H7 (cell line): Measurements from ENCODE around the gene CYP19A1. TPM values are rescaled to one million over a fixed set of nuclear protein-coding genes. Genes with fewer than 3 reads are reported as not detected.

Experiments
- DNase-seq: peaks from one replicate; pipeline ENCODE4 v3.0.0; 2012
- H3K27me3 ChIP-seq: 2 replicates; pipeline ENCODE4 v1.6.0; 2011; ENCODE audit warnings: mild to moderate bottlenecking, low read length; ENCODE audit not compliant: control insufficient read depth, insufficient read depth
- H3K36me3 ChIP-seq: replicated peaks from 2 replicates; pipeline ENCODE4 v1.5.1; 2011; ENCODE audit warnings: low read length; ENCODE audit not compliant: control insufficient read depth, insufficient read depth
- H3K4me3 ChIP-seq: 2 replicates; pipeline ENCODE4 v1.5.1; 2011; ENCODE audit warnings: low read depth, mild to moderate bottlenecking, control low read depth, low read length, moderate library complexity; ENCODE audit not compliant: insufficient read depth
- total RNA-seq: library from RNA; depleted of rRNA; stranded (reverse); fragments of >200 nt; shearing (Covaris generic); gene quantifications from 2 replicates; pipeline ENCODE4 v1.2.3, GENCODE V29; 2014

Gene CYP19A1
- total RNA-seq, 1 experiment from 2014 or later: not detected

- Histone ChIP-seq H3K27me3 (no peaks in the 10 kb centered on the region), H3K4me3 (no peak overlapping the region), H3K36me3 (no peaks in the 10 kb centered on the region)
- DNase-seq: no peak
Measured at GRCh38 chr15:51368751-51369450, 30.5 kb upstream of the CYP19A1 start.

DNA sequence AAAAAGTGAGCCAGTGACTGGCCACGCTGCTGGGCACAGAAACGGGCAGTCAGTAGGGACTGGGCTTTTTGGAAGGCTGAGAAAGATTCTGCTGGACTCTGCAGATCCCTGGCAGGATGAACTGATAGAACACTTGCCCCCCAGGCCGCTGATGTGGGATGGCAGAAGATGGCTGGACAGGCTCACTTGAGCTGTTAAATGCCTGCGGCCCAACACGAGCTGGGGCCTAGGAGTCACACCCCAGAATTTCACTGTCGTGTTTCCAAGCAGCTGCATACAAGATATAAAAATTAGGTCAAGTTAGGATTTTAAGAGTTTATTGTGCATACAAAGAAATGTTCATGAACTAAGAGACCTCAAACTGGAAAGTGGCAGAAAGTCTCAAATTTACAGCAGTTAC lies 29.9 kb upstream of the CYP19A1 start:
- no peak for DNase-seq
- H3K4me3 ChIP-seq: no peak overlapping the region
- no peaks in the 10 kb centered on the region for H3K36me3 ChIP-seq
- no peaks in the 10 kb centered on the region for H3K27me3 ChIP-seq

DNA sequence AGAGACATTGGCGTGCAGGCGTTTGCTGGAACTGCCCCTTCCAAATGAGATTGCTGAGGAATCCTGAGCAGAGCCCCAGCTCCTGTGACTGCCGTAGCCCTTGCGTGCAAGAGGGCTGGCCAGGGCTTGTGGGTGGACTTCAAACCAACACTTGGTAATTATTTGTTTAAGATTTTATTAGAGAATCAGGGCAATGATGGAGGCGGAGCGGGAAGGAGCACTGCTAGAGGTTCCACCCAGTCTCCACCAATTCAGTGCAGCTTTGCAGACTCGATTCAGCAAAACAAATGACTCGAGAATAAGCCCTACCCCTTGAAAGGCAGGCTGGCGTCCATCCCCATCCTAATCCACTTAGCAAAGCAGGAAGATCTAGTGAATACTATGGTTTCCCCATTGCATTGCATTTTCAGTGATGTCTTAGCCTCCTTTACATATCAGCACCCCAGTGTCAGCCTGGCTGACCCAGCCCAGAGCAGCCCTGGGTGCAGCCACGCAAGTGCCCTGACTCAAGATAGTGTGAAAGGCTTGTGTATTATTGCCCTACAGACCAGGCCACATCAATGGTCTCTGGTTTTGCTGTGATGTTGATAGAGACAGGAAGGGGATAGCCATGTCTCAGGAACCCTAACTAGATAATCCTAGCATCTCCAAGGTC lies 29.1 kb upstream of the CYP19A1 start:
- no peaks in the 10 kb centered on the region for H3K27me3 ChIP-seq
- H3K36me3 ChIP-seq: no peaks in the 10 kb centered on the region
- no peak overlapping the region for H3K4me3 ChIP-seq
- no peak for DNase-seq

- Histone ChIP-seq H3K36me3 (no peaks in the 10 kb centered on the region), H3K4me3 (no peak overlapping the region), H3K27me3 (no peaks in the 10 kb centered on the region)
- DNase-seq: no peak
Measured at GRCh38 chr15:51366920-51367319, 28.5 kb upstream of the CYP19A1 start.

DNA sequence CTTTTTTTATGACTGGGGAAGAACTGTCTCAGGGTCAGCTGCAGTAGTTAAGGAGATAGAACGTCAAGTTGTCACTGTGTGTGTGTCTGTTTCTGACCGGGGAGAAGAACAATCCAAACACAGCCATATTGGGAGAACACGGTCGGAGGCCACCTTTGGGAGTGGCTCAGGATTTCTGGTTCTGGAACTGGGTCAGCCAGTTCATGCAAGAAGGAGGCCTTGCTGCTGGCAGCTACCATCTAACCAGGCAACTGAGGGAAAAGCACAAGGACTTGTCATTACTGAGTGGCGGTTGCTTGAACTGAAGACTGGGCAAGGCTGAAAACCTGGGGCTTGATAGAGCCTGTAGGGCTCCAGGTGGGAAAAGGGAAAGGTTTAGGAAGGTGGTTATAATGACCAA lies 27.7 kb upstream of the CYP19A1 start:
- DNase-seq: no peak
- no peaks in the 10 kb centered on the region for H3K27me3 ChIP-seq
- H3K4me3 ChIP-seq: no peak overlapping the region
- H3K36me3 ChIP-seq: no peaks in the 10 kb centered on the region

DNA sequence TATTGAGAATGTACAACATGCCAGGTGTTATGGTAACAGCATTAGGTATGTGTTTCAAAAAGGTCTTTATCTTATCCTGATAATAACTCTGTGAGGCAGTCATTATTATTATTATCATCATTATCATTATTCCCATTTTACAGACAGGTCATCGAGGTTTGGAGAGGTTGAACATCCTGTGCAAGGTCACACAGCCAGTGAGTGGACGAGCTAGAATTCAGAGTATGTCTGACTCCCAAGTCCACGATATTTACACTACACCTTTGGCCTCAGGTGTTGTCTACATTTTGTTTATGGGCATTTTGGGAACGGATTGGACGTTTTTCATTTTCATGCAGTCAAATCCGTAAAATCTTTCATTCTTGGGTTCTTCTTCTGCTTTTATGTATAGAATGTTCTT lies 27.0 kb upstream of the CYP19A1 start:
- H3K27me3 ChIP-seq: no peaks in the 10 kb centered on the region
- DNase-seq: no peak
- H3K36me3 ChIP-seq: no peaks in the 10 kb centered on the region
- no peak overlapping the region for H3K4me3 ChIP-seq

DNA sequence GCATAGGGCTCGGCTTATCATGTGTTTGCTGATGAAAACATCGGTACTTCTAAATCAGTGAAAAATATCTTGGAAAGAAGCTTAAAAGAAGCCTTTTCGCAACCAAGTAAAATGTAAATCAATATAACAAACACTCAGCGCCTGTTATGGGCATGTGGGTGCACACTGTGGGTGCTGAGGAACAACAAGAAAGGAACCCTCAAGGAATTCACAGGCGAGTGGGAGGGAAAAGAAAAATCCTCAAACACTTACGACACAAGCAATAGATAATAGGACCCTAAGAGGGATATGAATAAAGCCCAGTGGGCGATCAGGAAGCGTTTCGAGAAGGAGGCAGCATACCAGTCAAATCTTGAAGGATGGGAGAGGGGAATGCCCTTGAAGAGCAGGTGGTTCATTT lies 25.0 kb upstream of the CYP19A1 start:
- H3K36me3 ChIP-seq: no peaks in the 10 kb centered on the region
- DNase-seq: peak; percentile 41
- H3K27me3 ChIP-seq: no peaks in the 10 kb centered on the region
- no peak overlapping the region for H3K4me3 ChIP-seq

- no peak for DNase-seq
- Histone ChIP-seq H3K4me3 (no peak overlapping the region), H3K27me3 (no peaks in the 10 kb centered on the region), H3K36me3 (no peaks in the 10 kb centered on the region)
Measured at GRCh38 chr15:51359981-51360380, 21.6 kb upstream of the CYP19A1 start.

GRCh38 chr15:51356983-51357382 lies 18.6 kb upstream of the CYP19A1 start:
- H3K36me3 ChIP-seq: no peaks in the 10 kb centered on the region
- no peaks in the 10 kb centered on the region for H3K27me3 ChIP-seq
- H3K4me3 ChIP-seq: no peak overlapping the region
- DNase-seq: no peak

DNA sequence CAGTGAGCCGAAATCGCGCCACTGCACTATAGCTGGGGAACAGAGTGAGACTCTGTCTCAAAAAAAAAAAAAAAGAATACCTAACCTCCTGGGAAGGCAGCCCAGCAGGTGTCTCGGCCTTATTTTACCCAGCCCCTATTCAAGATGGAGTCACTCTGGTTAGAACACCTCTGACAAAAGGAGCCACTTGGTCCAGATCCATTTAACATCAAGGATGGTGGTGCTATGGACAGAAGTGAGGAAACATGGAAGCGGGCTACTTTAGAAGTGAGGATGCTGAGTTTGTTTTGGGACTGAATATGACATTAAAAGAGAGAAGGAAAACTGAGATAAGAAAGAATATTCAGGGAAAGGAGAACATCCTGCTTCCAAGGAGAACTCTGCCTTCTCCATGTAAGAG lies 17.8 kb upstream of the CYP19A1 start:
- H3K4me3 ChIP-seq: no peak overlapping the region
- no peaks in the 10 kb centered on the region for H3K27me3 ChIP-seq
- DNase-seq: no peak
- no peaks in the 10 kb centered on the region for H3K36me3 ChIP-seq

DNA sequence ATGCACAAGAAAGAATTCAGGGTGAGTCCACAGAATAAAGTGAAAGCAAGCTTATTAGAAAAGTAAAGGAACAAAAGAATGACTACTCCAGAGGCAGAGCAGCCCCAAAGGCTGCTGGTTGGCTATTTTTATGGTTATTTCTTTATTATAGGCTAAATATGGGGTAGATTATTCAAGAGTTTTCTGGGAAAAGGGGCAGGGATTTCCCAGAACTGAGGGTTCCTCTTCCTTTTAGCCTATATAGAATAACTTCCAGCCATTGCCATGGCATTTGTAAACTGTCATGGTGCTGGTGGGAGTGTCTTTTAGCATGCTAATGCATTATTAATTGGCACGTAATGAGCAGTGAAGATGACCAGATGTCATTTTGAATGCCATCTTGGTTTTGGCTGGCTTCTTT lies 16.7 kb upstream of the CYP19A1 start:
- DNase-seq: no peak
- no peaks in the 10 kb centered on the region for H3K36me3 ChIP-seq
- H3K4me3 ChIP-seq: no peak overlapping the region
- H3K27me3 ChIP-seq: no peaks in the 10 kb centered on the region

DNA sequence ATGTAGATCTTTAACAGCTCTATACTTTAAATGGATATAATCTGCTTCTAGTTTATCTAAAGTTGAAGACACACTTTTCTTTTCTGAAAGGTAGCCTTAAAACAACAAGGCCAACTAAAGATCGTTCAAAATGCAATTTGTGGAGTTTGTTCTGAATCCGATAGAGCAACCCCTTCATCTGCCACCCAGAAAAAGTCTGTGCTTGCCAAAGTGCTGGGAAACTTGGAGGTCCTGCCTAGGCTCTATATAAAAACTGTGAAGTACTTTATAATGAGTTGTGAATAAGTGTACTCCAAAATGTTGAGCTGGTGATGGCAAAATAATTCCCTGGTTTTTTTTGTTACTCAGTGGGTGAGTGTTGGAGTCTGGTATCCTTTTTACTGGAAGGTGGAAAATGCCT lies 15.6 kb upstream of the CYP19A1 start:
- Histone ChIP-seq H3K36me3 (no peaks in the 10 kb centered on the region), H3K27me3 (no peaks in the 10 kb centered on the region), H3K4me3 (no peak overlapping the region)
- no peak for DNase-seq

DNA sequence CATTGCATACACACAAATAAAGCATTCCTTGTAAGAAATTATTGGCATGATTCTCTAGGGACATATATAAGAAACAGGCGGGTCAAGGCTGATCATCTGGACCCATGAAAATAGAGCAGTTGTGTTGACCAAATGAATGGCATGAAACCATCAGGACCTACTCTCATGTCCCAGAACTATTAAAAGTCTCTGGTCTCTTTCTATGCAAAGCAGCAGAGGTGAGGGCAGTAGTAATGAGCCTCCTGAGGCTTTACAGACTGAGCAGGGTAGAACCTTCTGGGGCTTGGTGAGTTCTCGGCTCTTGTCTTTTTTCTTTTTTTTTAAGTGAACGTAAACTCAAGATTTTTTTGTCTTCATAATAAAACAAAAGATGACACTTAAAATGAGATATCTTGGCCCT lies 12.3 kb upstream of the CYP19A1 start:
- Histone ChIP-seq H3K4me3 (no peak overlapping the region), H3K27me3 (no peaks in the 10 kb centered on the region), H3K36me3 (no peaks in the 10 kb centered on the region)
- DNase-seq: no peak

DNA sequence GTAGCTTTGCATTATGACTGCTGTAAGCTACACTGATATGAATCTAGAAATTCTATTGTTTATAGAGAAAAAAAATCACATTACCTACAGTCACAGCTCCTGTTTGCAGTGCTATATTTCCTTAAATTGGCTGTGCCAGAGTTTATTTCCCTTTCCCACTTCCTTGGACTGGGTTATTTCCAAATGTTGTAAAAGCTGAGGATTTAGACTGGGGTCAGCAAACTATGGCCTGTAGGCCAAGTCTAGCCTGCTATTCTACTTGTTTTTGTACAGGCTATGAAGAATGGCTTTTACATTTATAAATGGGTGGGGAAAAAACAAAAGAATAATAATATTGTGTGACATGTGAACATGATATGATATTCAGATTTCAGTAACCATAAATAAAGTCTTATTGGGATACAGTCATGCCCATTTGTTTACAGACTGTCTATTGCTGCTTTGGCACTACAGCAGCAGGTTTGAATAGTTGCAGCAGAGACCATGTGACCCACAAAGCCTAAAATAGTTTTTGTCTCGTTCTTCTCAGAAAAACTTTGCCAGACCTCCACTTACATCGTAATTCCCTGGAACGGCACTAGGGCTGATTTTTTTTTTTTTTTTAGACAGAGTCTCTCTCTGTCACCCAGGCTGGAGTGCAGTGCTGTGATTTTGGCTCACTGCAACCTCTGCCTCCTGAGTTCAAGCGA lies 10.9 kb upstream of the CYP19A1 start:
- Histone ChIP-seq H3K36me3 (no peaks in the 10 kb centered on the region), H3K4me3 (no peak overlapping the region), H3K27me3 (no peaks in the 10 kb centered on the region)
- no peak for DNase-seq

GRCh38 chr15:51348688-51349087 lies 10.3 kb upstream of the CYP19A1 start:
- no peaks in the 10 kb centered on the region for H3K27me3 ChIP-seq
- no peak for DNase-seq
- H3K36me3 ChIP-seq: no peaks in the 10 kb centered on the region
- no peak overlapping the region for H3K4me3 ChIP-seq
